CD4-positive, alpha-beta T cell treated with Interleukin-1 beta for 1 hour (primary cell): Measurements from ENCODE around the gene TRIP12.
"Not testable (repeated sequence)": the region's sequence is repeated elsewhere in the genome, so short reads cannot be mapped to it uniquely, and the experiment has no call there.

ENCODE experiments used
- DNase-seq, 2 donors: peaks; one replicate each; pipeline ENCODE4 v3.0.0-alpha.2; 2020 to 2022

The TRIP12 gene

DNA sequence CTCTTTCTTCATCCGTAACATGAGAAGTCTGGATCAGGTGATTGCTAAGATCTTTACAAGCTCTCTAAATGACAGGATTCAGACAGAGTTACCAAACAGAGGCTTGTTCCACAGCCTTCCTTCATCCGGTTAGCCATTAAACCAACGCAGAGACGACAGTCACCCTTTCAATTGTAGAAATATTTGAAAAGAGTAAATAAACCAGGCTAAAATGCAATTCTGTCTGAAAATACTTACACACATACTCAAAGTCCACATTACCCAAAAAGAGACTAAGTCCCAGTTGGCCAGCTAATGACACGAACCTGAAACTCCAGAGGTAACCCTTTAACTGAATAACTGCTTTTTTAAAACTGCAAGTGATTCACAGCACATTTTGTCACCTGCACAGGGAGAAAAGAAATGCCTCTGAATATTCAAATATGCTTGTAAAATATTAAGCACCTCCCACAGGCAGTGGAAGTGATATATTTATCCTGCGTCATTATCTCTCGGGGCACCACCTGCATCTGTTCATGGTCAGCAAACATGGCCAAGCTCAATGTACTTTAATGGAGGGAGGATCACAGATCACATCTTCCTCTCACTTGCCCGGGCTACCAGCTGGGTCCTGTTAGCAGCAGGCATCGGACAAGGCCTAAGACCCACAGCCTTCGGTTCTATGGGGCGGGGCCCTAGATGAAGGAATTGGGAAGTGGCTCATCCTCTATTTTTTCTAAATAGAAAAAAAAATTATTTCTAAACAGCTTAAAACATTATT lies 168.7 kb downstream of the TRIP12 start:
- DNase-seq, result no peak

GRCh38 chr2:229749779-229750178 lies 172.0 kb downstream of the TRIP12 start:
- DNase-seq, result no peak

DNA sequence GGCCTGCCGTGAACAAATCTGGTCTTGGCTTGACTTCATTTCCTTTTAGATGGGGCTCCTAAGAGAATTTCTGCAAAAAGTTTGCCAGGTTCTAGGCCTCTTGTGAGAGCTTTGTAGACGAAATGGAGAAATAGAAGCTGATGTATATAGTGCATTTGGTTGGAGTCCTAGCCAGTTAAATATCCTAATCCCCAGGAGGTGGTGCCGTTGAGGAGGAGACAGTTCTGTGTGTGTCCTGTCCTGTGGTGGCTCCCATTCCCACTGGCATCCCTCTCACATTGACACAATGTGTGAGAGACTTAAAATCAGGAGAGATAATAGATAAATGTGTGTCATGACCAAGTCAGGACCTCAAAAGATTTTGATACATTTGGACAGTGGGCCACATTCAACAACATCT lies 172.9 kb downstream of the TRIP12 start:
- DNase-seq, result no peak

DNA sequence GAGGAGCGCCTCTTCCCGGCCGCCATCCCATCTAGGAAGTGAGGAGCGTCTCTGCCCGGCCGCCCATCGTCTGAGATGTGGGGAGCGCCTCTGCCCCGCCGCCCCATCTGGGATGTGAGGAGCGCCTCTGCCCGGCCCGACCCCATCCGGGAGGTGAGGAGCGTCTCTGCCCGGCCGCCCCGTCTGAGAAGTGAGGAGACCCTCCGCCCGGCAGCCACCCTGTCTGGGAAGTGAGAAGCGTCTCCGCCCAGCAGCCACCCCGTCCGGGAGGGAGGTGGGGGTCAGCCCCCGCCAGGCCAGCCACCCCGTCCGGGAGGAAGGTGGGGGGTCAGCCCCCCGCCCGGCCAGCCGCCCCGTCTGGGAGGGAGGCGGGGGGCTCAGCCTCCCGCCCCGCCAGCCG lies 179.1 kb downstream of the TRIP12 start:
- DNase-seq, result not testable (repeated sequence)

DNA sequence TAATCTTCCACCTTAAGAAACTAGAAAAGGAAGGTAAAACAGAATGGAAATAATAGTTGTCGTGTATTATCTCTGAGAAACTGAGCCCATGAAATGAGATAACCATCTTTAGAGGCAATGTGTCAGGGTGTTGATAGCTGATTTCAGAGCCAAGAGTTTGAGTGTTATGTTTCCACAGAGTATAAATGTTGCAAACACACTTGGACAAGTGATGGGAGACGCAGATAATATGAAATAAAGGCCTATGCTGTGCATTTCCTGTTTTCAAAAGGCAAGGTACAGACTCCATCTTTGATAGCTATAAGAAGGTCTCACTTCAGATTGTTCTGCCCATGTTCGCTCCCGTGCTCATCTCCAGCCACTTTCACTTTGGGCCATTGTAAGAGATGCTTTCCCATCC lies 181.5 kb downstream of the TRIP12 start:
- no peak for DNase-seq

DNA sequence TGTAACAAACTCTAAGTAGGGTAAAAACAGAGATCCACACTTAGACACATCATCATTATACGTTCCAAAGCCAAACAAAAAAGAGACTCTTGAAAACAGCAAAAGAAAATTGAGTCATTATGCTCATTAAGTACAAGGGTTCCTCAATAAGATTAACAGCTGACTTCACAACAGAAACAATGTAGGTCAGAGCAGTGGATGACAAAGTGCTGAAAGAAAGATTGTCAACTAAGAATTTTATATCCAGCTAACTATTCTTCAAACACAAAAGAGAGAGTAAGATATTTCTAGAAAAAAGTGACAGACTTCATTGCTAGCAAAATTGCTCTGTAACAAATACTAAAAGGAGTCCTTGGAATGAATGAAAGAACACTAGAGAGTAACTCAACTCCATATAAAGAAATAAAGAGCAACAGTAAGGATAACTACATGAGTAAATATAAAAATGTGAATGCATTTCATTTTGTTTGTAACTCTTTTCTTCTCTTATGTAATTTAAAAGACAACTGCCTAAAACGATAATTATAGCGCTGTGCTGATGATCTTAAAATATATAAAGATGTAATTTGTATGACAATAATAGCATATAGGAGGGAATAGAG lies 183.7 kb downstream of the TRIP12 start:
- no peak for DNase-seq

DNA sequence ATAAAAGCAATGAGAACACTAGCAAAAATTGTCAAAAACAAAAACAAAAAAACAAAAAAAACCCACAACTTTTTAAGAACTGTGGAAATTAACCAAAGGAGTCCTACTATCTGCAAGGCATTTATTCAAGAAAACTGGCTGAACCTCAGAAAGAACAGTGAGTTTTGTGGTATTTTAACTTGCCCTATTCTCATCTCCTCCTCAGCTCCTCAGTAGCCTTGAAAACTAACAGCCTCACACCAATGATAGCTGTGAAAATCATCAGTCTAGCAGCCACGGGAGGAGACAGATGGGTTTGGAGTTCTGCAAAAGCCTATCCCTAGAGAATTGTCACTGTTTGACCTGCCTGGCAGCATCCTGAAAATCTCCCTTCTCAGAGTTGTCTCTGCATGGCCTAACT lies 187.4 kb downstream of the TRIP12 start:
- DNase-seq, result no peak

- DNase-seq, result no peak
These were observed 188.1 kb downstream of the TRIP12 start for GRCh38 chr2:229733611-229734245.

- no peak for DNase-seq
These were observed 188.9 kb downstream of the TRIP12 start for GRCh38 chr2:229732897-229733296.

GRCh38 chr2:229731916-229732315 lies 189.9 kb downstream of the TRIP12 start:
- DNase-seq, result no peak

- no peak for DNase-seq
These were observed 190.4 kb downstream of the TRIP12 start for GRCh38 chr2:229731363-229731762.

DNA sequence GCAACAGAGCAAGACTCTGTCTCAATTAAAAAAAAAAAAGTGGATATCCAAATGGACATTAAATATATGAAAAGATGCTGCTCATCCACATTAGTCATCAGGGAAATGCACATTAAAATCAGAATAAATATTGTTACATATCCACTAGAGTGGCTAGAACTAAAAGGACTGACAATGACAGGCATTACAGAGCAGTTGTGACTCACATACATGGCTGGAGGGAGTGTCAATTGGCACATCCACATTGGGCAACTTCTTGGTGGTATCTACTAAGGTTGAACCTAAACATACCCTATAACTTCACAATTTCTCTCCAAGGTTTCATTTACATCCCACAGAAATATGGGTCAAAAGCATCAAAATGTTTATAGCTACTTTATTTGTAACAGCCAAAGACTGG lies 193.4 kb downstream of the TRIP12 start:
- no peak for DNase-seq

DNA sequence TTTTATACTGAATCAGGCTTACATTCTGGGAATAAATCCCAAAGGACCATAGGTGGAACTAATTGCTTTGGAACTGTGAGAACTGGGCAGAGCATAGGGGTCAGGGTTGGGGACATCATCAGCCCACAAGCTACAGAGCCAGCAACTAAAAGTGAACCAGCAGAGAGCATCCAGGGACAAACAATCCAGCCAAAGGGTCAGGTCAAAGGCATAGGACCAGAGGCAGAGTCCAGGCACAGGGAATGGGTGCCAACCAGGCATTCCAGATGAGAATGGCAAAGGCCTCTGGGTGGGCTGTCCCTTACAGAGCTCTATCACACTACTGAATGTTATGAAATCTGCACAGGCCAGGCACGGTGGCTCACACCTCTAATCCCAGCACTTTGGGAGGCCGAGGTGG lies 195.2 kb downstream of the TRIP12 start:
- no peak for DNase-seq

DNA sequence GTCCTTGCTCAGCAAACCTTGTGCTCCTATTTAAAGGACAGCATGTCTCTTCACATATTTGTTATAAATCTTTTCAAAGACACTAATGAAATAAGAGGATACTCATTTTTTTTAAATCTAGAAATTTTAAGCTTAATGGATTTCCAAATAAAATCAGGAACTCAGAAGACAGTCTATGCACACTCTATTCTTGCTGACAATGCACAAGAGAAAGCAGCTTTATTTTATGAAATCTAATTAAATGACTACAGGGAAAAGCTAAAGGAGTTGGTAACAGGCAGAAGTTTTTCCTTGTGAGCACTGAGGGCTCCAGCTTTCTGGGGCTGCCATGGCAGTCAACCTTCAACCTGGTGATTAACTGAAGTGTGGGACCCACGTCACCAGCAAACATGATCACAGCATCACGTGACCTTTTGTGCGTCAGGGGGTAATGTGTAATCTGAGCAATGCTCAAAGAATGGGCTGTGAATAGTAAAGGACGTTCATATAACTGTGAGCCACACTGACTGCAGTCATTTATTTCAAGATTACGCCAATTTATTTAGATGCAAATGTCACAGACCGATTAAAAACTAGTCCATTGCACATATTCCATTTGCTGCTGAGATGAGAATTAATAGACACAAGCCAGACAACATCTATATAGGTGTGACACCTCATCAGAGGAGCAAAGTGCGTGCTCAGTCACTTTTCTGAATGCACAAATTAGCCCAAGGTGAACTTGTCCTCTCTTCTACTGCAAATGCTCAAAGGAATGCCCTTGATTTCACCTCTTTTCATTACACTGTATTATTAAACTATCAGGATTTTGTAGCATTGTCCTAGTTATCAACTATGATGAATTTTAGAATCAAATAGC lies 195.9 kb downstream of the TRIP12 start:
- DNase-seq, result no peak

DNA sequence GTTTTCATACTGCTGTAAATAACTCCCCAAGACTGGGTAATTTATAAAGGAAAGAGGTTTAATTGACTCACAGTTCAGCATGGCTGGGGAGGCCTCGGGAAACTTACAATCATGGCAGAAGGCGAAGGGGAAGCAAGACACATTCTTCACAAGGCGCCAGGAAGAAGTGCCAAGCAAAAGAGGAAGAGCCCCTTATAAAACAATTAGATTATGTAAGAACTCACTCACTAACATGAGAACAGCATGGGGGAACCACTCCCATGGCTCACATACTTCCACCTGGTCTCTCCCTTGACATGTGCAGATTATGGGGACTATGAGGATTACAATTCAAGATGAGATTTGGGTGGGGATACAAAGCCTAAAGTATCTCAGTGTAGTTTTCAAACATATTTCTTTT lies 198.6 kb downstream of the TRIP12 start:
- not testable (repeated sequence) for DNase-seq

DNA sequence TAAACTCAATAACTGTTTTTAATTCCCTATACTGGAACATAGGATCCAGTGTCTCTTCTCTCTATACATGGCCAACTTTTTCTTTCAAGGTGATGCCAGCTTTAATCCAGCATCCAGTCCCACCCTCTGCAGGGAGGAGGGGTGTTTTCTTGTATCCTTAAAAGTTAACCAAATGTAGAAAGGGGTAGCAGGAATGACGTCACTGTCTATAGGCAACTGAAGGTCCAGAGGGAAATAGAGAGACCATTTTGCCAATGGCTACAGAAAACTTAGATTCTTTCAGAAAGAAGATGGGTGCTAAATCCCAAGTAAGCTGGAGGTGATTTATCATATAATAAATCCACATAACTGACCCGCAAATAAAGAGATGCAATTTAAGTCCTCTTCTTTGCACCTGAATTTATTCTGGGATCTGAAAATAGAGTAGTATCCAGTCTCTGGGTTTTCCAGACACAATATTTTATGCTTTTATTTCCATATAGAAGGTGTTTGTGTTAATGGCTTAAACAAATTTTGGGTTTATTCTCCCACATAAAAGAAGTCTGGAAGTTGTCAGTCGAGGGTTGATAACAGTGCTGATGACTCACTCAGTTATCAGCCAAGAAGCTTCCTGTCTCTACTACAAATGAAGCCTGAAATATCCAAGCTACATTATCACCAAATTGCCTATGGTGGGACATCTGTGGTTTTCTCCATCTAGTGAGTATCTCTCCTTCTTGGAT lies 201.7 kb downstream of the TRIP12 start:
- no peak for DNase-seq

GRCh38 chr2:229718057-229718456 lies 203.8 kb downstream of the TRIP12 start:
- DNase-seq, result no peak

- peak in 1 of 2 donors; percentile 13 for DNase-seq
These were observed 205.8 kb downstream of the TRIP12 start for GRCh38 chr2:229715895-229716507.

- peak in 1 of 2 donors; percentile 16 for DNase-seq
These were observed 206.9 kb downstream of the TRIP12 start for GRCh38 chr2:229714736-229715541.

- DNase-seq, result peak; percentile 18 to 39
These were observed 207.6 kb downstream of the TRIP12 start, which contains the start of gene DNER for GRCh38 chr2:229714080-229714735. DNER (minus strand) TSS chr2:229714555; CDS start chr2:229714423, 132 bp downstream.
